Measurements from ENCODE around the gene EDAR.

EDAR gene

DNA sequence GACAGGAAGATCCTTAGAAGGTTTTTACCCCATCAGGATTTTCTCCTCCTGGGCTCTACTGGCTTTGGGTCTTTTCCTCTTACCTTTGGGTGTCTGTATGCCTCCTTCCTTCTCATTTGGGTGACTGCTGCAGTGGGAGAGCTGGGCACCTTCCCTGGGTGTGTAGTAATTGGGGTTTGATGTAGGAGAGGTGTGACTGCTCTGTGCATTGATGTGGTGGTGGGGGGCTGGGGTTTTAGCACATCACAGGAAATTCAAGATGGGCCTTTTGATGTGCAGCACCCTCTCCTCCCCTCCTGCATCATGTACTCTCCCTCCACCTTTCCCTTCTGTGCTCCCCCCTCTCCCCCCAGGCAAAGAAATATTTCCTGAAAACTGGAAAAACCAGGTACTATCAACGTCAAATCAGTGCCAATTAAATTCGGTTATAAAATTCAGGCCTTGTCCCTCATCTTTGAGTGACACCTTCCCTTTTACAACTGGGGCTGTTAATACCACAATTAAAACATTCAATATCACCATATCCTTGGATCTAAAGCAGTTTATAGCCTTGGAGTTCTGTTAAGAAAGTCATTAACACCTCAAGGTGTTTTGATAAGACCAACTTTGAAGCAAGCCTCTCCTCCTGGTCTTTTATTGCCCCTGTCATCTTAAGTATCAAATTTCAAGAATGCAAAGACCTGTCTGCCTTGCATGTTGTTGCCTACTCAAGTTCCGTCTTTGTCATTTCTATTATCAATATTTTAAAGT is 23.3 kb downstream of the EDAR start:
- DNase-seq = no peak

DNA sequence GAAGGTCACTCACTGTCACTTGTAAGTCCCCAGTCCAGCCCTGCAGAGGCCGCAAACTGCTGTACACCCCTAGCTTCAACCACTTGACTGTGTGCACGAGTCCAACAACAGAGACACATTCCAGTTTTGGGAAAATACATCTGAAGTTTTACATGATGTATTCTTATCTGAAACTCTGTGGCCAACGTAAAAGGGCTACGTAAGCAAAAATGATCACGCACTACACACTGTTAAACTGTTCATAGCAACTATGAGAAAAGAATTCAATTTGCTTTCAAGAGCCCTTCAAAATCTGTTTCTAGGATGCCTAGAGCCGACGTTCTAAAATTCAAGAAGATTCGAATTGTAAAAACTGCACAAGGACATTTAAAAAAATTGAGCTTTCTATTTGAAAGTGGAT is 26.0 kb downstream of the EDAR start:
- DNase-seq = no peak

DNA sequence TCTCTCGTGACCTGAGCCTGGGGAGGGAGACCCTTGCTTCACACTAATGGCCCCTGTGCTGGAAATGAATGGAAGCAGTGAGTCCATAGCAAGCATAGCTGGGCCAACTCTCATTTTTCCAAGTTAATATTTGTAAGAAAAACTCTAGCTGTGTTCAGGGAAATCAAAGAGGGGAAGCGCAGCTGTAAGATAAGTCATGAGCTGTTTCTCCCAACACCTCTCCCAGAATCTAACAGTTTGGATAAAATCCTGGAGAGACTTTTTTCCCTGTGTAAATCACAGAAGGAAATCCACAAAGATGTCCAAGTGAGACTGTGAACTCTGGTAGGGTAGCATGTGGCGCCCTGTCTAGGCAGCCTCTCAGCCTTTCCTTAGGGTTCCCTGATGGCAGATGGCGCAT is 27.2 kb downstream of the EDAR start:
- DNase-seq = no peak

DNA sequence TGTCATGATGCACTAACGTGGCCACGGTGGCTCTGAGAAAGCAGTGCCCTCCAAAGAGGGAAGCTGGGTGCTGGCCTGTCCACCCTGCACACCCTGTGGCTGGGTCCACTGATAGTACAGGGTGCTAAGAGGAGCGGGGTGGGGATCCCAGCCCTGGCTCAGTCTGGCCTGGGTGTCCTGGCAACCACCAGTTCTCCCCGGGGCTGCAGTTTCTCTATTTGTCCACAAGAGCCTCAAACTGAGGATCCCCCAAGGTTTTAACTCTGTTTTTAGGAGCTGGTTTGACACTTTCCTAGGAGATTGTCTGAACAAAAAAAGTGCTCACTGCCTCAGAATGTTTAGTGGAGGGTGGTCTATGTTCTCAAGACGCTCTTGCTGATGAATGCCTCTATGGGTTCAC is 29.0 kb downstream of the EDAR start:
- DNase-seq = no peak

GRCh38 chr2:108959401-108959800 is 29.6 kb downstream of the EDAR start:
- DNase-seq = no peak

DNA sequence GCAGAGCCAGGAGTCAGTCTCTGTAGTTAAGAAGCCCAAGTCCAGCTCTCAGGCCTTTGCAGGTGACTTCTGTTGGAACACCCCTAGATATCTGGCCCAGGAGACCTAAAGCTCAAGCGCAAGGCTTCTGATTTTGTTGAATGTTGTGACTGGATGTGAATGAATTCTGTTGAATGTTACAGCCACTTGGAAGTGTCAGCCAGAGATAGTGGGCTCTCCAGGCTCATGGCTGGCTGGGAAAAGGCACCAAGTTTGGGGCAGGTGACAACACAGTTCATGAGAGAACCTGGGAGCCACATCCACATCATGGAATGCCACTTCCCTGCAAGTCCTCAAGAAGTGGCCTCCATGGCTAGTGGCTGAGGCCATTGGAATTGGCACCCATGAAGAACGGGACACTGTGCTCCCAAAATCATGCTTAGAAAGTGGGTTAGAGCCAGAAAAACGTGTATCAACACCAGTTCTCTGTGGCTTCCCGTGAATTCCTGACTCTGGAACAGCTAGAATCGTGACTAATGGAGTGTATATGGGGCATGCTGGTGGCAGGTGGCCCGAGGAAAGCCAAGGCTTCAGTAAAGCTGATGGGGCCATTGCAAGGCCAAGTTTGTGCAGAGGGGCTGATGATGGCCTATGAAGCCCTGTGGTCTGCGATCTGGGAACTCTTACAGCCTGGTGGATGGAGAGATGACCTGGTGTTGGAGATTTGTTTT is 30.2 kb downstream of the EDAR start:
- no peak for DNase-seq

GRCh38 chr2:108958002-108958401 is 31.0 kb downstream of the EDAR start:
- DNase-seq = no peak

DNA sequence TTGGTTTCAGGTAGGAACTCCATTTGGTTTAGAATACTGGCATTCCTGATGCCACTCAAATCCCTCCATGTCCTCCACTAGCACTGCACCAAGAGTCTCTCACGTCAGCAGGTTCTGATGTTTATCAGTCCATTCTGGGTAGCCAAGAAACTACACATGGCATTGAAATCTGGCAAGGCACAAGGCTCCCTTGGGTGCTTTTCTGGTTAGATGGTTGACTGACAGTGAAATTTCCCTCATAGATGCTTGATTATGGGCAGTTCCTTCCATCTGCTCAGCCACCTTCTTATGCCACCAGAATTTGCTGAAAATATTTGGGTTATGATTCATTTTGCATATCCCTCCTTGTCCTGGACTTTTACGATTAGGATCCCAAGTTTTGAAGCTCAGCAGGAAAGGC is 32.6 kb downstream of the EDAR start:
- DNase-seq = no peak

DNA sequence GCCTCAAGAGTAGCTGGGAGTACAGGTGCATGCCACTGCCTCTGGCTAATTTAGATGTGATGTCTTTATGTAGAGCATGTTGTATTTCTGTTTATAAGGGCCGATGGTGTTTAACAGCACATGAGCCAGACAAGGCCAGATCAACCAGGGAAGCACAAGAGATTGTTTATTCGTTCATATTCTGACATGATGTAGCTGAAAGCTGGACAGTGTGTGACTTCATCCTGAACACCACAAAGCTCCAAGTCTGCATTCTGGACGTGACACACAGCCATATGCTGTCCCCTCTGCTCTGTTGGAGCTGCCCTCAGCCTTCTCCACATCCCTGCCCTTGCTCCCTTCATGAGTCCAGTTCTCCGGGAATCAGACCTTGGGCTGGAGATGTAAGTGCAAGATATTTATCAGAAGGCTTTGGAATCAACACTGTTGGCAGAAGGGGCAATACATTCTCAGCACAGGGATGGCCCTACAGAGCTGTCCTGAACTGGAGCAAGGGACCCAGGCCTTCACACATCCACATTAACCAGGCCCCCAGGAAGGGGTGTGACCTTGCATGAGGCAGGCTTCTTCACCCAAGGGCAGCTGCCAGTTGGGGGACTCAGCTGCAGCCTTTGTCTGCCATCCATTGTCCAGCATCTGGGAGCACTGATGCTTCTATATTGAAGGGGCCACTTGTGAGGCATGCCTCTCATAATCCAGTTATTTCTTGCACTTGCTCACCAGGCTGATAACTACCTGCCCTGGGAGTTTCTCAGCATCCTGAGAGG is 38.5 kb downstream of the EDAR start:
- no peak for DNase-seq

GRCh38 chr2:108949316-108950239 is 39.4 kb downstream of the EDAR start:
- no peak for DNase-seq

- DNase-seq = no peak
Observed at GRCh38 chr2:108947271-108947907, 41.6 kb downstream of the EDAR start.

DNA sequence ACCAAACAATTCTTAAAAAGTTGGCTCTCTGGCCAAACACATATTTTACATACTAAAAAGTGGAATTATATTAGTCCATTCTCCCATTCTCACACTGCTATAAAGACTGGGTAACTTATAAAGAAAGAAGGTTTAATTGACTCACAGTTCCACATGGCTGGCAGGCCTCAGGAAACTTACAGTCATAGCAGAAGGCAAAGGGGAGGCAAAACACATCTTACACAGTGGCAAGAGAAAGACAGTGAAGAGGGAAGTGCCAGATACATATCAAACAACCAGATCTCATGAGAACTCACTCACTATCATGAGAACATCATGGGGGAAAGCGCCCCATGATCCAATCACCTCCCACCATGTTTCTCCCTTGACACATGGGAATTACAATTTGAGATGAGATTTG is 42.6 kb downstream of the EDAR start:
- DNase-seq = no peak

DNA sequence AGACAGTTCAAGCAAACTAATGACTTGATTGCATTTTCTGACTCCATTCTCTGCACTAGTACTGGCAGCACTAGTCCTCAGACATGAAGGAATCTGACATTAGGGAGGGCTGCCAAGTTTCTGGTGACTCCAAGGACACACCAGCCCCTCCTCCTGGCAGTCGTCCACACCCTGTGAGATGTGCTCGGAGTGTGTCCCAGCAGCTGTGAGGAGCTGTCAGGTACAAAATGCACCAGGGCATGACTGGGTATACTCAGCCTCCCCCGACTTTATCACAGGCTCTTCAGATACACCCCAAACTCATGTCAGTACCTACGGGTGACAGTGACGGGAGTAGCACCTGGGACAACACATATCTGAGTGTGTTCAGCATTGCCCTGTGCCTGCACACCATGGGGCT is 43.1 kb downstream of the EDAR start:
- DNase-seq = no peak

- DNase-seq = no peak
Observed at GRCh38 chr2:108944601-108945331, 44.3 kb downstream of the EDAR start.

DNA sequence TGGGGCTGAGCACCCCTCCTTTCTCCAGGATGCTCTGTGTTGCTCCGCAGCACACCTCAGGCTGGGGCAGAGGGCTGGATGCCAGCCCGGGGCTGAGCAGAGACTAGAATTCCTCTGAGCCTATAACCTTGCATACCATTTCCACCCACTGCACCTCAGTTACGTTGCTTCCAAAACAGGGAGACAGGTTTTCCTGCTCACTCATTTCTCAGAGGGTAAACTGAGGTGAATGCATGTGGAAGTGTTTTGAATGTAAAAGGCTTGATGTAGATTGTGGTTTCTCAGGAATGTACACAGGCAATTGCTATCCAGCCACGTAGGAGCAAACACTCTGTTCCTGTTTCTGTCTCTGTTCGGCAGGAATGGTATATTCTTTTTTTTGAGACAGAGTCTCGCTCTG is 45.3 kb downstream of the EDAR start:
- DNase-seq = no peak

GRCh38 chr2:108942888-108943287 is 46.1 kb downstream of the EDAR start:
- DNase-seq = no peak

GRCh38 chr2:108942231-108942825 is 46.7 kb downstream of the EDAR start:
- no peak for DNase-seq

DNA sequence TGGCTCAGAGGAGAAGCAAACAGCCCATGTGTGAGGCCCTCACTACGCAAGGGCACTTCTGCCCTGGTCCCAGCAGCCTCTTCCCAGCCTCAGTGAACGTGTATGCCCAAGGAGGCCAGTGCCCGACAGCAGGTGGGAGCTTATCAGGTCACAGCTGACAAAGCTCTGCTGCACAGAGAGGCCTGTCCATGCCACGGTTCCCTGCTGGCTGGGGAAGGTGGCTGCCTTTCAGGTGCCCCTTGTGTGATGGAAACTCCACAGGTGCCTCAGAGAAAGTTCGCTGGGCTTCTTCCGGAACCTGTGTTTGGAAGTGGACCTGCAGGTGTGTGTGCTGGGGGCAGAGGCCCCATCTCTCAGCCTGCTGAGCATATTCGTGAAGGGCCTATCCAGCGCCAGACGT is 47.3 kb downstream of the EDAR start:
- DNase-seq = no peak

DNA sequence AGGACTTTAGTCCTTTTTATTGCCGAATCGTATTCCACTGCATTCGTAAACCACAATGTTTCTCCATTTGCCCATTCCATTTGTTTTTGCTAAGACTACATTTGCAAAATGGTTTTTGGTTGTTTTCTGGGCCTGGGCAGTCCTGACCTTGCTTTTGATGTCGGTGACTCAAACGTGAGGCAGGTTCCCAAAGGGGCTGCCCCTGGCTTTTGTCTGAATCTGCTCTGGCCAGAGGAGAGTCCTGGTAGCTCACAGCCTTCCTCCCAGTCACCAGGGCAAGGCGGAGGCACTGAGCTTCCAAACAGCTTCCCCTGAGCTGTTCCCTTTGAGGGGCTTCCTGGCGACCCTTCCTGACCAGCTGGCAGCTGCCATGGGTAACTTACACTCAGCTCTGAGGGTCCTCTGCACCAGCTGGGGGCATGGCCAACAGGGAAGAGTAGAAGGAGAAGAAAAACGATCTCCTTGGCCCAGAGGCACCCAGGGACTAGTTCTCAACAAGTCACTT is 47.8 kb downstream of the EDAR start:
- DNase-seq = no peak

- no peak for DNase-seq
Observed at GRCh38 chr2:108940156-108940555, 48.9 kb downstream of the EDAR start.
